ENCODE data around the gene TCF7L2. TPM values are rescaled to one million over a fixed set of nuclear protein-coding genes. Genes with fewer than 3 reads are reported as not detected.

The TCF7L2 gene
- total RNA-seq, 1 donor, result 8.8 TPM

DNA sequence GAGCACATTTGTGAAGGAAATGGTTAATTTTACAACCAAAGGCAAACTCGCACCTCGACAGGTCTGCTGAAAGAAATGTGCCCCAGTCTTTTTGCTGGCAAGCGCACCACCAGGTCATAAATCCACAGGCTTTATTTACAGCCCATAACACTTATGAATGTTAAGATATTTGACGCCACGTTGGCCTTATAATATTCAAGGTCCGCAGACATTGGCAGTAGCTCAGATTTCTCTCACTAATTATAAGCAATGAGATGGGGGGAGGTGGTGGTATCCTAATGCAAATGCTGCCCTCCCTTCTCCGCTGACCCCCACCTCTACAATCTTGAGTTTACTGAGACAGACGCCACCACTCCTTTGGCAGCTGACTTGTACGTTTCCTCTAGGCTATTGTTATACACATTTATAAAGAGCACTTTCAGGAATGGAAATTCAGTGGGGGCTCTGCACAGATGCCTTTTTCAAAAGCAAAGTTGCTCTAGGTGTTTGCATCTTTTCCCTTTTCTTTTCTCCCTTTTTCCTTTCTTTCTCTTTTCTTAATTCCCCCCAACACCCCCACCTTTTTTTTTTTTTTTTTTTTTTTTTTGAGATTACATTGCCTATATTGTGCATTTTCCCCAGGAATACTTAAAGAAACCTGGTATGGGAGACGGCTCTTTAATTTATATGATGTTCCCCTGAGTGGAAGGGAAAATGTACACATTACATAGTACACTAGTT is 6.7 kb downstream of the TCF7L2 start:
- peak; percentile 21 for DNase-seq (ENCODE audit: low read depth)
- peak overlapping the region; percentile 36 for H3K4me3 ChIP-seq (ENCODE audit: low read depth, low read length)

DNA sequence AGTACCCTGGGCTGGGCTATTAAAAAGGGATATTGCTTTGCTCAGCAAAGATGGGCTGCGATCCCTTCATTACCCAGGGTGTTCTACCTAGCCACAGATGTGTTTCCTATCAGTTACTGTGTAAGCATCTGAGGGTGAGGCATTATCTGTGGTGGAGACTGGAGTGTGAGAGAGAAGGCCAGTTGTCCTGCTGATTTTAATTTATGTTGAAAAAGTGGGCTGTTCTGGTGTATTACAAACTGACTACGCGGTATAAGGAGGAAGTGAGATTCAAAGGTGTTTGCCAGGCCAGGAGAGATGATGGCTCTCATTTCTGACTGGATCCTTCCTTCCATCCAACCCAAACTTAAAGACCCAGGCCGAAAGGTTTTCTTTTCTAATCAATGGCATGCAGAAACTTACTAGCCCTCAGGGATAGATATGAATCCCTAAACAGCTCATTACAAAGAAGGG is 7.6 kb downstream of the TCF7L2 start:
- TF ChIP-seq, protein P1, sequence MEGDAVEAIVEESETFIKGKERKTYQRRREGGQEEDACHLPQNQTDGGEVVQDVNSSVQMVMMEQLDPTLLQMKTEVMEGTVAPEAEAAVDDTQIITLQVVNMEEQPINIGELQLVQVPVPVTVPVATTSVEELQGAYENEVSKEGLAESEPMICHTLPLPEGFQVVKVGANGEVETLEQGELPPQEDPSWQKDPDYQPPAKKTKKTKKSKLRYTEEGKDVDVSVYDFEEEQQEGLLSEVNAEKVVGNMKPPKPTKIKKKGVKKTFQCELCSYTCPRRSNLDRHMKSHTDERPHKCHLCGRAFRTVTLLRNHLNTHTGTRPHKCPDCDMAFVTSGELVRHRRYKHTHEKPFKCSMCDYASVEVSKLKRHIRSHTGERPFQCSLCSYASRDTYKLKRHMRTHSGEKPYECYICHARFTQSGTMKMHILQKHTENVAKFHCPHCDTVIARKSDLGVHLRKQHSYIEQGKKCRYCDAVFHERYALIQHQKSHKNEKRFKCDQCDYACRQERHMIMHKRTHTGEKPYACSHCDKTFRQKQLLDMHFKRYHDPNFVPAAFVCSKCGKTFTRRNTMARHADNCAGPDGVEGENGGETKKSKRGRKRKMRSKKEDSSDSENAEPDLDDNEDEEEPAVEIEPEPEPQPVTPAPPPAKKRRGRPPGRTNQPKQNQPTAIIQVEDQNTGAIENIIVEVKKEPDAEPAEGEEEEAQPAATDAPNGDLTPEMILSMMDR (IDR thresholded peaks at IDR 0.05; ENCODE audit: insufficient read depth, low read length), result no peak
- H3K4me3 ChIP-seq (ENCODE audit: low read depth, low read length), result peak overlapping the region; percentile 22
- peak; percentile 46 for DNase-seq (ENCODE audit: low read depth)

More for the DNA sequence above, 6.7 kb downstream of the TCF7L2 start:
- TF ChIP-seq, protein P1 (IDR thresholded peaks at IDR 0.05; ENCODE audit: insufficient read depth, low read length), result no peak

DNA sequence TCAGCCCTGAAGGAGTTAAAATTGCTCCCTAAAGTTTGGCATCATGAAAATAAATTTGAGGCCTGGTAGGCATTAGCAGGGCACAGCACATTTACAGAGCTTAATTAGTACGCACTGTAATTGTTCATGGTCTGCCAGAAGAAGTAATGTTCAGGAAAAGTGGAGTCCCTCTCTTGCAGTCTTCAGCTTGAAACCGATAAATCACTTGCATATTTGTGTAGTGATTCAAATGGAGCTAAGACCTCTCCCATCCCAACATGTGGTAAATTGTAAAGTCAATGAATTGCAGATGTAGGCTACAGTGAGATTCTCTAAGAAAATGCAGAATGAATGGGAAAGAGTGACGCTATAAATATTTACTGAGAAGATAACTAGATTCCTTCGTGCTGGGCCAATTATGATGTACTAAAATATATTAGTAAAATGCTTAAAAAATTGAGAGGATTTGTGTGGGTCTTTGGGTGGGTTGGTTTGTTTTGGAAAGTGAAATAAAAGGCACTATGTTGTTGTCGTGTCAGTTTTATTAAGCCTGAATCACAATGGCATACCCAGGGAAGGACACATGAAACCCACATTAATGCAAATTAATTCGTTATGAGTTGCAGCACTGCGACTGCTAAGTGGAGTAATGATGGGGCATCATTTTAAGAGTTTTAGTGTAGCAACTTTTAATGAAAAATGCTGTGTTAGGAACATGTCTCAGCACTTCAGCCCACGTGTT is 8.4 kb downstream of the TCF7L2 start:
- peak overlapping the region; percentile 34 for H3K4me3 ChIP-seq (ENCODE audit: low read depth, low read length)
- TF ChIP-seq, protein P1 (IDR thresholded peaks at IDR 0.05; ENCODE audit: insufficient read depth, low read length), result no peak
- DNase-seq (ENCODE audit: low read depth), result peak; percentile 97

DNA sequence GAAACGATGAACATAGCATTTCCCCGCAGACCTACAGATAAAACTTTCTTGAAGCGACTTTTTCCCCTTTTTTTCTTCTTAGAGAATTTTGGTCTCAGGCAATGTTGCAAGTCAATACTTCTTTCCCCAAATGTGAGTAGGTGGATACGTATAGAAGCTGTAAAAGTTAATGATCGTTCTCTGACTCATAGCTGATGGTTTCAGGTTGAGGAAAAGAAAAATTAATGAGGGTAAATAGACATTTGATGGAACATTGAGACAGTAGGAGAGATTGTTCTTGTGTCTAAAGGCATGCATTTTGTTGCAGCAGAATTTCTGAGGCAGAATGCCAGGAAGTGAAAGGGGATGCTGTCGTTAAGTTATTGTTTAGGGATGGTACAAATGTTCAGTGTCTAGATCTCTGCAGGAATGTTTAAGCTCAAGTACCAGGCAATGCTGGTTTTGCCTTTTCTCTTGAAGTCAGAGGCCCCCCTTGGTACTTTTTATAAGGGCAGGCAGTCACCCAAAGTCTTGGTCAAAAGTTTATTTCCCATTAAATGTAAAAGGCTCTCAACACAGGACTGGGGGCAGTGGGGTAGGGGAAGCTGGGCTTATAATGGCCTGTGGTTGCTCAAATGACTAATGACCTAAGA is 9.3 kb downstream of the TCF7L2 start:
- TF ChIP-seq, protein P1 (IDR thresholded peaks at IDR 0.05; ENCODE audit: insufficient read depth, low read length), result no peak
- no peak overlapping the region for H3K4me3 ChIP-seq (ENCODE audit: low read depth, low read length)
- DNase-seq (ENCODE audit: low read depth), result peak; percentile 62

DNA sequence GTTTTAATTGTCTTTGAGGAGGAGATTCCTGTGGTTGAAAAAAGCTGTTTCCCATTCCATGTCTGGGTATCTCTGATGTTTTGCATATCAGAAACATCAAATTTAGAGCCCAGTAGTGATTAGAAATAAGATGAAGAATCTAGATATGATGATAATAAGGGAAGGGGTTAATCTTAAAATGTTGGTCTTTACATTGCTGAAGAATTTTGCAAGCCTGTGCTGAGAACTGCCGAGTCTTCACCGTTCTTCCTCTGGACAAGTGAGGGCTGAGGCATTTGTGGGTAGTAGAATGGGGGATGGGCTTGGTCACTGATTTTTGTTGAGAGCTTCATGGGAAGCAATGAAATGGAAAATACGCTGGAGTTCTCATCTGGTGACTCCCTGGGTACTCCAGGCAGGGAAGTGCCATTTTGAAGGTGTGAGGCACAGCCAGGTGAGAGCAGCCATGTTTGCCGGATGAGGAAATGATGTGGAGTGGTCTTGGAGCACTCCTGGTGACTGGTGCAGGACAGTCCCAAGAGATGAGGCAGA is 10.2 kb downstream of the TCF7L2 start:
- TF ChIP-seq, protein P1 (IDR thresholded peaks at IDR 0.05; ENCODE audit: insufficient read depth, low read length), result no peak
- no peak overlapping the region for H3K4me3 ChIP-seq (ENCODE audit: low read depth, low read length)

DNA sequence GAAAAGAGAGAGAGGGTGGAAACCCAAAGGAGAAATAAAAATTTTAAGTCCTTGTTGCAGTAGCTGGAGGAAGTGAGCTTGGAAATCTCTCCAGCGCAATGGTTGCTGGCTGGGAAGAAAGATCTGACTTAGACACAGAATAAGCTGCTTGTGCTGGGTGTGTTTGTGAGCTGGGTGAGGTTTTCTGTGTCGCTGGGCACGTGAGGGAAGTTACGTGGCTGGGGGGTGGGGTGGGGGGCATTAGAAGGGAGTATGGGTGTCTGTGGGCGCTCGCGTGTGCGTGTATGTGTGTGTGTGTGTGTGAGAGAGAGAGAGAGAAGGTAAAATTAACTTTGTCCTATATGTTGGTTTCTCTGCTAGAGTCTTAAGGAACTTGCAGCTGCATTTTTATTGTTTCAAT is 11.6 kb downstream of the TCF7L2 start:
- H3K4me3 ChIP-seq (ENCODE audit: low read depth, low read length), result no peak overlapping the region
- peak; percentile 27 for DNase-seq (ENCODE audit: low read depth)
- TF ChIP-seq, protein P1 (IDR thresholded peaks at IDR 0.05; ENCODE audit: insufficient read depth, low read length), result no peak

More for the DNA sequence above, 10.2 kb downstream of the TCF7L2 start:
- peak; percentile 22 for DNase-seq (ENCODE audit: low read depth)

Data from fibroblast of the aortic adventitia (primary cell).